Thyroid gland (tissue), 4 donors: ENCODE data around the gene RAP1GAP2.

Source experiments
- POLR2A ChIP-seq, 2 donors: fragments of 450-650 bp; IDR thresholded peaks; one replicate each; pipeline ENCODE4 v1.6.1; 2017; ENCODE audit warnings: antibody characterized with exemption in 2 of 2, mild to moderate bottlenecking in 2 of 2, moderate library complexity in 1 of 2
- TF ChIP-seq, protein P1 (sequence below), 6 experiments: fragments of 200-600 bp in 3 of 6; fragments of 450-650 bp in 3 of 6; sonication (generic) in 3 of 6; IDR thresholded peaks; one replicate each; pipeline ENCODE4 v1.5.1; 2016 to 2019; ENCODE audit warnings: antibody characterized with exemption in 6 of 6, mild to moderate bottlenecking in 2 of 6, inconsistent platforms in 1 of 6, moderate library complexity in 1 of 6

DNA sequence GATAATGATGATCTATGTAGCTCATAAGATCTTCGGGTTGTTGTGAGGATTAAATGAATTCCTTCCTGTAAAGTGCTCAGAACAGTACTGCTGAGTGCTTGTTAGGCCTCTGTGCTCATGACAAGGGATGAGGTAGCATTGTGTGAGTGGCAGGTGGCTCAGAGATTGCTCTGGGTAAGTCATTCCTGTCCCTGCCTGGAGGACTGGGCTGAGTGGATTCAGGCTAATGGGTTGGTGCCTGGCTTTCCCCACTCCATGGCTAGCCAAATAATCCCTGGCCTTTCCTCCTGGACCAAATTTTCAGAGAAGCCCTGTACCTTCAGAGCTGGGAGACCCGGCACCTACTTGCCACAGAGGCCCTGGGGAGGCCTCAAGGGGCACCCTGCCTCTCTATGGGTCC lies 45.5 kb upstream of the RAP1GAP2 start:
- TF ChIP-seq, protein P1, sequence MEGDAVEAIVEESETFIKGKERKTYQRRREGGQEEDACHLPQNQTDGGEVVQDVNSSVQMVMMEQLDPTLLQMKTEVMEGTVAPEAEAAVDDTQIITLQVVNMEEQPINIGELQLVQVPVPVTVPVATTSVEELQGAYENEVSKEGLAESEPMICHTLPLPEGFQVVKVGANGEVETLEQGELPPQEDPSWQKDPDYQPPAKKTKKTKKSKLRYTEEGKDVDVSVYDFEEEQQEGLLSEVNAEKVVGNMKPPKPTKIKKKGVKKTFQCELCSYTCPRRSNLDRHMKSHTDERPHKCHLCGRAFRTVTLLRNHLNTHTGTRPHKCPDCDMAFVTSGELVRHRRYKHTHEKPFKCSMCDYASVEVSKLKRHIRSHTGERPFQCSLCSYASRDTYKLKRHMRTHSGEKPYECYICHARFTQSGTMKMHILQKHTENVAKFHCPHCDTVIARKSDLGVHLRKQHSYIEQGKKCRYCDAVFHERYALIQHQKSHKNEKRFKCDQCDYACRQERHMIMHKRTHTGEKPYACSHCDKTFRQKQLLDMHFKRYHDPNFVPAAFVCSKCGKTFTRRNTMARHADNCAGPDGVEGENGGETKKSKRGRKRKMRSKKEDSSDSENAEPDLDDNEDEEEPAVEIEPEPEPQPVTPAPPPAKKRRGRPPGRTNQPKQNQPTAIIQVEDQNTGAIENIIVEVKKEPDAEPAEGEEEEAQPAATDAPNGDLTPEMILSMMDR (IDR thresholded peaks at IDR 0.05): no peak
- no peak for TF ChIP-seq POLR2A (IDR thresholded peaks at IDR 0.05)
